Esophagus squamous epithelium (tissue), 4 donors: ENCODE results near the gene DNM3.

Source experiments
- CTCF ChIP-seq, 6 experiments: fragments of 450-650 bp in 4 of 6; fragments of 200-600 bp in 2 of 6; sonication (generic) in 2 of 6; IDR thresholded peaks; one replicate each; pipeline ENCODE4 v1.5.1; 2016 to 2019; ENCODE audit warnings: antibody characterized with exemption in 6 of 6, mild to moderate bottlenecking in 4 of 6, moderate library complexity in 4 of 6
- POLR2A ChIP-seq, 4 donors: fragments of 450-650 bp; IDR thresholded peaks; one replicate each; pipeline ENCODE4 v1.6.1; 2017; ENCODE audit warnings: antibody characterized with exemption in 4 of 4, mild to moderate bottlenecking in 4 of 4, moderate library complexity in 3 of 4

- TF ChIP-seq CTCF (IDR thresholded peaks at IDR 0.05) (no peak), POLR2A (IDR thresholded peaks at IDR 0.05) (no peak)
These were observed 448.1 kb downstream of the DNM3 start for GRCh38 chr1:172289448-172289847.
